Embryonic facial prominence (tissue), 1 donor: ENCODE data around the gene MPZ.
"Not testable (repeated sequence)": the region's sequence is repeated elsewhere in the genome, so short reads cannot be mapped to it uniquely, and the experiment has no call there.

Source experiments
- DNase-seq: peaks from one replicate; pipeline ENCODE4 v3.0.0-alpha.2; 2016; ENCODE audit errors: extremely low spot score

The MPZ gene

GRCh38 chr1:161255955-161256520, 53.7 kb downstream of the MPZ start:
- DNase-seq = not testable (repeated sequence)

DNA sequence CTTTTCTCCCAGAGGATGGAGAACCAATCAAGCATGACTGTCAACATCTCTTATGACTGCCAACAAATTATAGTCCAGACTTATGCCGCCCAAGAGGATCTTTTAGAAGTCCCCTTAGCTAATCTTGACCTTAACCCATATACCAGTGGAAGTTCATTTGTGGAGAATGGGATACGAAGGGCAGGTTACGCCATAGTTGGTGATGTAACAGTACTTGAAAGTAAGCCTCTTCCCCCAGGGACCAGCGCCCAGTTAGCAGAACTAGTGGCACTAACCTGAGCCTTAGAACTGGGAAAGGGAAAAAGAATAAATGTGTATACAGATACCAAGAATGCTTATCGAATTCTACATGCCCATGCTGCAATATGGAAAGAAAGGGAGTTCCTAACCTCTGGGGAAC, 54.5 kb downstream of the MPZ start:
- not testable (repeated sequence) for DNase-seq
